NT2/D1 (cell line): ENCODE results near the gene CDH1.
"Not testable (repeated sequence)": the region's sequence is repeated elsewhere in the genome, so short reads cannot be mapped to it uniquely, and the experiment has no call there.

Experiments
- DNase-seq: peaks from one replicate; pipeline ENCODE4 v3.0.0-alpha.2; 2011; ENCODE audit warnings: low read depth, low spot score
- H3K27me3 ChIP-seq: 2 replicates; pipeline ENCODE4 v1.6.0; 2011; ENCODE audit warnings: mild to moderate bottlenecking; ENCODE audit not compliant: insufficient read length, insufficient read depth
- H3K36me3 ChIP-seq: 2 replicates; pipeline ENCODE4 v1.6.1; 2011; ENCODE audit warnings: mild to moderate bottlenecking, low read length, mixed read lengths; ENCODE audit not compliant: insufficient read depth, insufficient read length
- H3K4me1 ChIP-seq: 2 replicates; pipeline ENCODE4 v1.5.1; 2011; ENCODE audit not compliant: insufficient read depth, insufficient read length
- H3K4me3 ChIP-seq: 2 replicates; pipeline ENCODE4 v1.5.1; 2011; ENCODE audit warnings: low read depth; ENCODE audit not compliant: insufficient read length
- H3K9ac ChIP-seq: 2 replicates; pipeline ENCODE4 v1.6.0; 2011; ENCODE audit warnings: low read depth; ENCODE audit not compliant: insufficient read length
- H3K9me3 ChIP-seq: 2 replicates; pipeline ENCODE4 v1.5.1; 2011; ENCODE audit warnings: mild to moderate bottlenecking, low read length; ENCODE audit not compliant: insufficient read depth
- SUZ12 ChIP-seq: IDR thresholded peaks from 2 replicates; pipeline ENCODE4 v1.6.1; 2011; ENCODE audit not compliant: insufficient read length, insufficient read depth; ENCODE audit errors: extremely low read depth
- YY1 ChIP-seq: IDR thresholded peaks from 2 replicates; pipeline ENCODE4 v1.6.1; 2011; ENCODE audit not compliant: insufficient read length, insufficient read depth
- ZNF274 ChIP-seq: IDR thresholded peaks from 2 replicates; pipeline ENCODE4 v1.6.1; 2011; ENCODE audit warnings: mild to moderate bottlenecking, low read depth, low read length

CDH1 gene

GRCh38 chr16:68704232-68704867 lies 32.7 kb upstream of the CDH1 start:
- Histone ChIP-seq H3K9ac (no peak overlapping the region), H3K4me1 (peaks cover 12% of the 10 kb centered on the region), H3K36me3 (peaks cover 3% of the 10 kb centered on the region), H3K4me3 (no peak overlapping the region), H3K9me3 (no peaks in the 10 kb centered on the region), H3K27me3 (no peaks in the 10 kb centered on the region)
- DNase-seq, result peak; percentile 82
- TF ChIP-seq YY1 (no peak), SUZ12 (no peak), ZNF274 (no peak)

GRCh38 chr16:68707340-68708152 lies 29.5 kb upstream of the CDH1 start:
- peak; percentile 63 for DNase-seq
- no peaks in the 10 kb centered on the region for H3K36me3 ChIP-seq
- peak overlapping the region; percentile 52 for H3K9ac ChIP-seq
- no peak overlapping the region for H3K4me3 ChIP-seq
- TF ChIP-seq YY1, result no peak
- no peak for TF ChIP-seq ZNF274
- TF ChIP-seq SUZ12, result no peak
- no peaks in the 10 kb centered on the region for H3K9me3 ChIP-seq
- no peaks in the 10 kb centered on the region for H3K27me3 ChIP-seq
- peaks cover 18% of the 10 kb centered on the region for H3K4me1 ChIP-seq

- TF ChIP-seq SUZ12 (no peak), ZNF274 (no peak), YY1 (no peak)
- Histone ChIP-seq H3K27me3 (no peaks in the 10 kb centered on the region), H3K4me3 (no peak overlapping the region), H3K4me1 (peaks cover 18% of the 10 kb centered on the region), H3K9me3 (no peaks in the 10 kb centered on the region), H3K36me3 (no peaks in the 10 kb centered on the region), H3K9ac (peak overlapping the region; percentile 3)
- no peak for DNase-seq
Observed at GRCh38 chr16:68710211-68710610, 26.9 kb upstream of the CDH1 start.

GRCh38 chr16:68711421-68712139 lies 25.5 kb upstream of the CDH1 start:
- no peaks in the 10 kb centered on the region for H3K9me3 ChIP-seq
- H3K9ac ChIP-seq, result no peak overlapping the region
- DNase-seq, result no peak
- no peak for TF ChIP-seq ZNF274
- TF ChIP-seq YY1, result no peak
- TF ChIP-seq SUZ12, result no peak
- no peaks in the 10 kb centered on the region for H3K36me3 ChIP-seq
- H3K27me3 ChIP-seq, result no peaks in the 10 kb centered on the region
- H3K4me3 ChIP-seq, result no peak overlapping the region
- H3K4me1 ChIP-seq, result peaks cover 14% of the 10 kb centered on the region

DNA sequence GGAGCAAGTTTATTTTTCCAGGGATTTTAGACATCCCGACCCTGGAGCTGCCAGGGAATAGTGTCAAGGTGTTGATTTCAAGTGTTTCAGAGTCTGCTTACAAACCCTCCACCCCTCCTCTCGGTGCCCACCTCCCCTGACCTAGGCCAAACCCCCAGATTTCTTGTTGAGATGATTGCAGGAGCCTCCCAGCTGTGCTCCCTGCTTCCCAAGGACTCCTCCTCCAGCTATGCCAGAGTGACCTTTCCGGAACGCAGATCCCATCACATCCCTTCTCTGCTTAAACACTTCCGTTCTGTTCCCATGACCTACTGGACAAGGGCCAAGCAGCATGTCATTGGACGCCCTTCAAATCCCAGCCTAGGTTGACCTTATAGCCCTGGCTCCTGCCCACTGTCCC lies 23.7 kb upstream of the CDH1 start:
- Histone ChIP-seq H3K9me3 (no peaks in the 10 kb centered on the region), H3K27me3 (no peaks in the 10 kb centered on the region), H3K4me3 (no peak overlapping the region), H3K9ac (no peak overlapping the region), H3K4me1 (peaks cover 6% of the 10 kb centered on the region), H3K36me3 (no peaks in the 10 kb centered on the region)
- DNase-seq, result no peak
- TF ChIP-seq YY1 (no peak), SUZ12 (no peak), ZNF274 (no peak)

- TF ChIP-seq YY1 (no peak), ZNF274 (no peak), SUZ12 (no peak)
- Histone ChIP-seq H3K4me1 (no peaks in the 10 kb centered on the region), H3K9ac (no peak overlapping the region), H3K36me3 (no peaks in the 10 kb centered on the region), H3K4me3 (no peak overlapping the region), H3K9me3 (no peaks in the 10 kb centered on the region), H3K27me3 (no peaks in the 10 kb centered on the region)
- DNase-seq, result no peak
Observed at GRCh38 chr16:68715471-68715870, 21.6 kb upstream of the CDH1 start.

- H3K9ac ChIP-seq, H3K4me1 ChIP-seq, DNase-seq, H3K4me3 ChIP-seq, H3K9me3 ChIP-seq, H3K36me3 ChIP-seq, H3K27me3 ChIP-seq: not testable (repeated sequence)
Observed at GRCh38 chr16:68716516-68716915, 20.6 kb upstream of the CDH1 start.
